HT-29 (cell line): ENCODE measurements around the gene COX20. TPM values are rescaled to one million over a fixed set of nuclear protein-coding genes. Genes with fewer than 3 reads are reported as not detected.

ENCODE experiments used
- DNase-seq: peaks from one replicate; pipeline ENCODE4 v3.0.0-alpha.2; 2015; ENCODE audit warnings: low spot score
- total RNA-seq: library from RNA; depleted of rRNA; stranded (reverse); fragments of >200 nt; shearing (Covaris generic); gene quantifications from 2 replicates; pipeline ENCODE4 v1.2.3, GENCODE V29; 2014; rRNA removed

COX20 gene
- total RNA-seq, 1 experiment from 2014 or later: 16.1 TPM

- no peak for DNase-seq
Measured at GRCh38 chr1:244874974-244875579, 39.6 kb downstream of the COX20 start.

- DNase-seq: peak; percentile 24
Measured at GRCh38 chr1:244876228-244876910, 40.9 kb downstream of the COX20 start.

- DNase-seq: no peak
Measured at GRCh38 chr1:244878681-244879080, 43.2 kb downstream of the COX20 start.

GRCh38 chr1:244881552-244882280, 46.3 kb downstream of the COX20 start:
- DNase-seq: no peak

- no peak for DNase-seq
Measured at GRCh38 chr1:244887281-244887680, 51.8 kb downstream of the COX20 start.

- no peak for DNase-seq
Measured at GRCh38 chr1:244893836-244894235, 58.4 kb downstream of the COX20 start.

Other genes starting within 250 kb of the COX20 start
- gene DESI2, start 182.5 kb upstream of the COX20 start, total RNA-seq: 23.9 and 25.0 TPM in 2 replicates
- 261 and 277 TPM in 2 replicates for gene HNRNPU, start 28.9 kb downstream of the COX20 start, total RNA-seq